ENCODE data around the gene CPNE4.

The CPNE4 gene

GRCh38 chr3:131549340-131549739, 485.5 kb downstream of the CPNE4 start:
- Histone ChIP-seq H3K9ac (ENCODE audit: low read depth, low read length) (no peak overlapping the region), H3K36me3 (ENCODE audit: insufficient read depth, low read length) (no peaks in the 10 kb centered on the region), H3K9me3 (replicated peaks; ENCODE audit: low read length) (no peaks in the 10 kb centered on the region), H3K4me2 (ENCODE audit: low read length) (no peak overlapping the region), H3K27me3 (ENCODE audit: control insufficient read depth, insufficient read depth, low read length) (no peaks in the 10 kb centered on the region), H3K4me3 (ENCODE audit: low read length) (no peak overlapping the region), H3K4me1 (ENCODE audit: control insufficient read depth, insufficient read depth, low read length) (no peaks in the 10 kb centered on the region)

DNA sequence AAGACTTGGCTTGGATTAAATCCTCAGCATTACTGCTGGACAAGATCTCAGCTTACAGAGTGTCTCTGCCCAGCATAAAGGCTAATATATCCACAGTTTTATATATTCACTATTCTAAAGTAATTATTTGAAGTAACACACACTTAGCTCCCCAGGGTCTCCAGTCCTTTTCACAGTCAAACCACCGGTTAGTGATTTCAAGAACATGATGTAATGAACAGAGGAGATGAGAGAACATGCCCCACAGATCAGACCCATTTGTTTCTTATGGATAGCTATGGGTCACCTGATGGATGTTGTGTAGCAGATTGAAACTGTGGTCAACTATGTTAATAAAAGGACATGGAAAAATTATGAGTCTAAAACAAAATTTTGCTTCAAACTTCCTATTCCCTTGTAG, 487.2 kb downstream of the CPNE4 start:
- Histone ChIP-seq H3K9ac (ENCODE audit: low read depth, low read length) (no peak overlapping the region), H3K36me3 (ENCODE audit: insufficient read depth, low read length) (no peaks in the 10 kb centered on the region), H3K4me1 (ENCODE audit: control insufficient read depth, insufficient read depth, low read length) (peaks cover 5% of the 10 kb centered on the region), H3K4me2 (ENCODE audit: low read length) (no peak overlapping the region), H3K4me3 (ENCODE audit: low read length) (no peak overlapping the region), H3K27me3 (ENCODE audit: control insufficient read depth, insufficient read depth, low read length) (no peaks in the 10 kb centered on the region), H3K9me3 (replicated peaks; ENCODE audit: low read length) (no peaks in the 10 kb centered on the region)

DNA sequence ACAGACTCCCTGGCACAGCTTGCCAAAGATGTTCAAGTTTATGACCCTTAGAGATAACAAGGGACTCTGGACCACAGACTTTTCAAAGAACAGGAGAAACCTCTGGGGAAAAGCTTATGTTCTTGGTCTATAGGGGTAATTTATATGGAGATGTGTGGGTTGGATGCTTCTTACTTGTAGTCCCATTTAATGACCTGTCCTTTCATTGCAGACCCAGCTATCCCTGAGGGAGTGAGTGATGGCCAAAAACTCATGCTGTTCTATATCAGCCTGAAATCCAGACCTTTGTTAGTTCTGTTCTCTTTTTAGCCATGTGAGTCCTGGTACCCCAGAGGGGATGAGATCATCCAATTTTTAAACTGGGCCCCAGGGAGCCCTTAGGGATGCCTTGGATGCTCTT, 488.4 kb downstream of the CPNE4 start:
- Histone ChIP-seq H3K4me2 (ENCODE audit: low read length) (no peak overlapping the region), H3K4me3 (ENCODE audit: low read length) (no peak overlapping the region), H3K27me3 (ENCODE audit: control insufficient read depth, insufficient read depth, low read length) (no peaks in the 10 kb centered on the region), H3K4me1 (ENCODE audit: control insufficient read depth, insufficient read depth, low read length) (peaks cover 5% of the 10 kb centered on the region), H3K9ac (ENCODE audit: low read depth, low read length) (no peak overlapping the region), H3K36me3 (ENCODE audit: insufficient read depth, low read length) (no peaks in the 10 kb centered on the region), H3K9me3 (replicated peaks; ENCODE audit: low read length) (no peaks in the 10 kb centered on the region)

DNA sequence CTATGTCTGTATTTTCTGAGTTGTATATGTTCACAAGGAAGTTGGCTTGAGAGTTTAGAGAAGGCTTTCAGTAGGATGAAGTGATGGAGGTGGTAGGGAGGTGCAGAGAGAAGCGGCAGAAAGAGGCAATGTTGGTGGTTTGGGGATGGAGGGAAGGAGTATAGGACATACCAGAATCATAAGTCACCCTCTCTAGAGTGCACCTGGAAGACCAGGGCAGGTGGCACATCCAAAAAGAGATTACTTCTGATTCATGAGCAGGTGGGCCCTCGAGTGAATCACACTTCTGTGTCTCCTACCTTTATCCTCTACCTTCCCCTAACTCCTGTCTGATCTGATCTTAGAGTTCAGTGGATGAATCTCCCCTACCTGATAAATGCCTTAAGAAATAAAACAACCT, 490.3 kb downstream of the CPNE4 start:
- Histone ChIP-seq H3K4me2 (ENCODE audit: low read length) (no peak overlapping the region), H3K9me3 (replicated peaks; ENCODE audit: low read length) (no peaks in the 10 kb centered on the region), H3K9ac (ENCODE audit: low read depth, low read length) (no peak overlapping the region), H3K4me1 (ENCODE audit: control insufficient read depth, insufficient read depth, low read length) (peaks cover 5% of the 10 kb centered on the region), H3K36me3 (ENCODE audit: insufficient read depth, low read length) (no peaks in the 10 kb centered on the region), H3K4me3 (ENCODE audit: low read length) (no peak overlapping the region), H3K27me3 (ENCODE audit: control insufficient read depth, insufficient read depth, low read length) (no peaks in the 10 kb centered on the region)

DNA sequence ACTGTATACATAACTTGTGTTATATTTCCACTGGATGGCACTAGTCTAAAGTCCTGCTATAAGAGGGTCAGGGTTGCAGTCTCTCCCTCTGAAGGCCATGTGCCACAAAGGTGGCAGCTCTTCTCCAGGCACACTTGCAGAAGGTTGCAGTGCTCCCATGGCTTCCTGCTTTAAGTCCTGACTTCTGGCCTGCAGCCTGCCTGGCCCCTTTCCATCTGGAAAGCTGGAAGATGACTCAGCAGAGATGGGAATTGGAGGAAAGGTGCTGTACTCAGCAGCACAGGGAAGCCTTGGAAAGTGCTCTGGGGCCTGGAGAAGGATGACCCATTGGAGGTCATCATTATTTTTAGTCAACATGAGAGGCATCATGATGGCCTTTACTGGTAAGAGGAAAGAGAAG, 491.1 kb downstream of the CPNE4 start:
- Histone ChIP-seq H3K9ac (ENCODE audit: low read depth, low read length) (no peak overlapping the region), H3K36me3 (ENCODE audit: insufficient read depth, low read length) (no peaks in the 10 kb centered on the region), H3K4me1 (ENCODE audit: control insufficient read depth, insufficient read depth, low read length) (peaks cover 5% of the 10 kb centered on the region), H3K27me3 (ENCODE audit: control insufficient read depth, insufficient read depth, low read length) (no peaks in the 10 kb centered on the region), H3K9me3 (replicated peaks; ENCODE audit: low read length) (no peaks in the 10 kb centered on the region), H3K4me2 (ENCODE audit: low read length) (no peak overlapping the region), H3K4me3 (ENCODE audit: low read length) (no peak overlapping the region)

GRCh38 chr3:131541288-131541687, 493.5 kb downstream of the CPNE4 start:
- H3K9me3 ChIP-seq (replicated peaks; ENCODE audit: low read length): no peaks in the 10 kb centered on the region
- no peak overlapping the region for H3K4me3 ChIP-seq (ENCODE audit: low read length)
- no peak overlapping the region for H3K4me2 ChIP-seq (ENCODE audit: low read length)
- H3K36me3 ChIP-seq (ENCODE audit: insufficient read depth, low read length): no peaks in the 10 kb centered on the region
- H3K4me1 ChIP-seq (ENCODE audit: control insufficient read depth, insufficient read depth, low read length): peaks cover 5% of the 10 kb centered on the region
- no peaks in the 10 kb centered on the region for H3K27me3 ChIP-seq (ENCODE audit: control insufficient read depth, insufficient read depth, low read length)
- no peak overlapping the region for H3K9ac ChIP-seq (ENCODE audit: low read depth, low read length)

GRCh38 chr3:131540821-131541220, 494.0 kb downstream of the CPNE4 start:
- H3K4me1 ChIP-seq (ENCODE audit: control insufficient read depth, insufficient read depth, low read length): peaks cover 9% of the 10 kb centered on the region
- H3K4me2 ChIP-seq (ENCODE audit: low read length): no peak overlapping the region
- H3K27me3 ChIP-seq (ENCODE audit: control insufficient read depth, insufficient read depth, low read length): no peaks in the 10 kb centered on the region
- H3K4me3 ChIP-seq (ENCODE audit: low read length): no peak overlapping the region
- no peaks in the 10 kb centered on the region for H3K36me3 ChIP-seq (ENCODE audit: insufficient read depth, low read length)
- H3K9ac ChIP-seq (ENCODE audit: low read depth, low read length): no peak overlapping the region
- H3K9me3 ChIP-seq (replicated peaks; ENCODE audit: low read length): no peaks in the 10 kb centered on the region

DNA sequence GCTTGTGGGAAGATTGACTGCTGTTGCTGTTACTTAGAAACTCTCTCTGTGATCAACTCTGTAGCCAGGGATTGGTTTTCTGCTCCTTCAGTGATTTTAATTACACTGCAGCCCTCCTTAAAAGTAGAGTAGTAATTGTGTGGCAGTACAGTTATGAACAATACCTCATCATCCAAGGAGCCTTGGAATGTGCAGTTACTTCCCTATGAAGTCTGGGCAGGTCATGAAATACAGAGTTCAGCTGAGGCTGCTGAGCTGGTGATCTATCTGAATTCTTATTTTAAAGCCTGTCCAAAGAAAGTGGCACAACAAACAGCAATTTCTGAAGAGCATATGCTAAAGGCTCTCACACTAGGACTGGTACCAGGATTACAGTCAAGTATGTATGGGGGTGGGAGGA, 494.7 kb downstream of the CPNE4 start:
- Histone ChIP-seq H3K4me3 (ENCODE audit: low read length) (no peak overlapping the region), H3K27me3 (ENCODE audit: control insufficient read depth, insufficient read depth, low read length) (no peaks in the 10 kb centered on the region), H3K9me3 (replicated peaks; ENCODE audit: low read length) (no peaks in the 10 kb centered on the region), H3K36me3 (ENCODE audit: insufficient read depth, low read length) (no peaks in the 10 kb centered on the region), H3K4me1 (ENCODE audit: control insufficient read depth, insufficient read depth, low read length) (peaks cover 14% of the 10 kb centered on the region), H3K4me2 (ENCODE audit: low read length) (no peak overlapping the region), H3K9ac (ENCODE audit: low read depth, low read length) (no peak overlapping the region)

- H3K4me1 ChIP-seq (ENCODE audit: control insufficient read depth, insufficient read depth, low read length): peaks cover 14% of the 10 kb centered on the region
- no peak overlapping the region for H3K4me2 ChIP-seq (ENCODE audit: low read length)
- no peak overlapping the region for H3K9ac ChIP-seq (ENCODE audit: low read depth, low read length)
- no peaks in the 10 kb centered on the region for H3K9me3 ChIP-seq (replicated peaks; ENCODE audit: low read length)
- no peaks in the 10 kb centered on the region for H3K36me3 ChIP-seq (ENCODE audit: insufficient read depth, low read length)
- no peaks in the 10 kb centered on the region for H3K27me3 ChIP-seq (ENCODE audit: control insufficient read depth, insufficient read depth, low read length)
- no peak overlapping the region for H3K4me3 ChIP-seq (ENCODE audit: low read length)
These were observed 495.8 kb downstream of the CPNE4 start for GRCh38 chr3:131538968-131539367.

- Histone ChIP-seq H3K27me3 (ENCODE audit: control insufficient read depth, insufficient read depth, low read length) (no peaks in the 10 kb centered on the region), H3K36me3 (ENCODE audit: insufficient read depth, low read length) (no peaks in the 10 kb centered on the region), H3K4me1 (ENCODE audit: control insufficient read depth, insufficient read depth, low read length) (peaks cover 9% of the 10 kb centered on the region), H3K4me2 (ENCODE audit: low read length) (no peak overlapping the region), H3K9me3 (replicated peaks; ENCODE audit: low read length) (no peaks in the 10 kb centered on the region), H3K4me3 (ENCODE audit: low read length) (no peak overlapping the region), H3K9ac (ENCODE audit: low read depth, low read length) (no peak overlapping the region)
These were observed 497.3 kb downstream of the CPNE4 start for GRCh38 chr3:131537531-131537930.

DNA sequence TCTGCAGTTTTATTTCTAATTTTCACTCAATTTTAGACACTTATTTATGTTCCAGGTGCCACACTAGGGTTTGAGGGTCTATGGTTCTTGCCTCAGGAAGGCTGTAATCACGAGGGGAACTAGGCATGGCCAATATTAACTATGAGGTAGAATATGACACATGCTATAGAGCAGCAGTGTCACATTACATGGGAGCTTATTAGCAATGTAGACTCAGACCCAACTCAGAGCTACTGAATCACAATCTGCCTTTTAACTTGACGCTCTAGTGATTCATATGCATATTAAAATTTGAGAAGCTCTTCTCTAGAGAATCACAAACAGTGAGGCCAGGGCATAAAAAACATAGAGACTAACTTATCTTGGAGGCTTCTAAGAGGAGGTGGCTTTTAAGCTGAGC, 499.2 kb downstream of the CPNE4 start:
- Histone ChIP-seq H3K9me3 (replicated peaks; ENCODE audit: low read length) (no peaks in the 10 kb centered on the region), H3K4me1 (ENCODE audit: control insufficient read depth, insufficient read depth, low read length) (peaks cover 9% of the 10 kb centered on the region)

GRCh38 chr3:131535131-131535530, 499.7 kb downstream of the CPNE4 start:
- Histone ChIP-seq H3K27me3 (ENCODE audit: control insufficient read depth, insufficient read depth, low read length) (no peaks in the 10 kb centered on the region), H3K4me3 (ENCODE audit: low read length) (peak overlapping the region; percentile 13), H3K4me1 (ENCODE audit: control insufficient read depth, insufficient read depth, low read length) (peaks cover 9% of the 10 kb centered on the region), H3K36me3 (ENCODE audit: insufficient read depth, low read length) (no peaks in the 10 kb centered on the region), H3K4me2 (ENCODE audit: low read length) (peak overlapping the region; percentile 59), H3K9me3 (replicated peaks; ENCODE audit: low read length) (no peaks in the 10 kb centered on the region), H3K9ac (ENCODE audit: low read depth, low read length) (peak overlapping the region; percentile 32)

More for the DNA sequence above, 499.2 kb downstream of the CPNE4 start:
- Histone ChIP-seq H3K4me2 (ENCODE audit: low read length) (peak overlapping the region; percentile 59), H3K4me3 (ENCODE audit: low read length) (peak overlapping the region; percentile 13), H3K9ac (ENCODE audit: low read depth, low read length) (peak overlapping the region; percentile 32), H3K27me3 (ENCODE audit: control insufficient read depth, insufficient read depth, low read length) (no peaks in the 10 kb centered on the region), H3K36me3 (ENCODE audit: insufficient read depth, low read length) (no peaks in the 10 kb centered on the region)

All from skeletal muscle satellite cell (primary cell).